SU-DHL-6 (cell line): ENCODE results near the gene GPR176.

Experiments
- CTCF ChIP-seq: fragments of 200-600 bp; sonication (generic); IDR thresholded peaks from one replicate; pipeline ENCODE4 v1.5.1; 2017; ENCODE audit warnings: antibody characterized with exemption, mild to moderate bottlenecking, low read length, moderate library complexity; ENCODE audit not compliant: insufficient read depth, poor library complexity, severe bottlenecking
- EZH2phosphoT487 ChIP-seq: fragments of 200-600 bp; sonication (generic), shearing (Covaris generic); conservative IDR thresholded peaks from 2 replicates; pipeline ENCODE4 v1.6.1; 2018; ENCODE audit warnings: mild to moderate bottlenecking, antibody characterized with exemption, low read length, moderate library complexity, mixed read lengths

- TF ChIP-seq CTCF (no peak), EZH2phosphoT487 (no peak)
These were observed 63.7 kb downstream of the GPR176 start for GRCh38 chr15:39856357-39856756.
